ENCODE results near the gene ZNF441.
"Not testable (repeated sequence)": the region's sequence is repeated elsewhere in the genome, so short reads cannot be mapped to it uniquely, and the experiment has no call there.

Gene ZNF441

GRCh38 chr19:11766597-11767591 is at the start of gene ZNF441:
Gene ZNF441, plus strand, starts transcription at chr19:11767000. Its CDS starts 194 bp downstream, at chr19:11767194.
- peak; percentile 66 for DNase-seq

- DNase-seq = no peak
Observed at GRCh38 chr19:11721681-11722080, 45.1 kb upstream of the ZNF441 start.

DNA sequence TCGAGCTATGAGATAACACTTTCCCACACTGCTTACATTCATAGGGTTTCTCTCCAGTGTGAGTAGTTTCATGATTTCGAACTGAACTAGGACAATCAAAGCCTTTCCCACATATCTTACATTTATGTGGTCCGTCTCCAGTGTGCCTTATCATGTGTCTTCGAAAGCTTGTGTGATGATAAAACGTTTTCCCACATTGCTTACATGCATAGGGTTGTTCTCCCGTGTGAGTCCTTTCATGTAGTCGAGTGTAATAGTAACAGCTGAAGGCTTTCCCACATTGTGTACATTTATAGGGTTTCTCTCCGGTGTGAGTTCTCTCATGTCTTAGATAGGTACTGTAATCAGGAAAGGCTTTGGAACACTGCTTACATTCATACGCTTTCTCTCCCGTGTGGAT is 44.4 kb upstream of the ZNF441 start:
- DNase-seq = no peak

GRCh38 chr19:11729586-11729985 is 37.2 kb upstream of the ZNF441 start:
- no peak for DNase-seq

GRCh38 chr19:11735375-11735774 is 31.4 kb upstream of the ZNF441 start:
- no peak for DNase-seq

GRCh38 chr19:11736696-11737095 is 30.1 kb upstream of the ZNF441 start:
- peak; percentile 4 for DNase-seq

DNA sequence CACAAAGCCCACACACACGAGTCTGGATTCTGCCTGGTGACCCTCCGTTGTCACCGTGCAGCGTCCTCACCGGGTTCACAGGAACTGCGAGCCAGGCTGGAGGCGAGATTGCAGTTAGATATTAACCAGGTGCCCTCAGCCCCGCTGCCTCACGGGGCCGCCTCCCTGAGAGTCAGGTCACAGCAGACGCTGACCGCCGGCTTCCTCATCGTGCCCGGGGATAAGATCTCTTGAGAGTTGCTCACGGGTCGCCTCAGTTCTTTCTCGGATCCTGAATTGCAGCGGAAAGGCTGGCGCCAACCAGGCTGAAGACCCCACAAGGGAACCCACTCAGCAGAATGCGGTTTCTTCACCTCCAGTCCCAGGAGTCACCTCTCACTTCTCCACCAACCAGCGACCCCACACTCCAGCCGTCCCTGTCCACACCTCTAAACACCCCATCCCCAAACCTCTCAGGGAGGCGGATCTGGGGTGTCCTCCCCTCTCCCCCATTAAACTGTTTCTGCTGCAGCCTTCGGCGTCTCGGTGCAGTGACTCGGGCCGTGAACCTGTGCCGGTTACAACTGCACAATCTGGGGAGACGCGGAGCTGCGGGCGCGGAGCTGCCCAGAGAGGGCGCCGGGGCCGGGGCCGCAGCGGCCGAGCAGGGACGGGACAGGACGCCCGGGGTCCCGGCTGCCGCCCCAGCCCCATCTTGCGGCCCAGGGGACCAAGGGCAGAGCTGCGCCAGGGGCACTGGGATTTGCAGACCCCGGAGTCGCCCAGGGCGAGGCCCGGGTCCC is 28.6 kb upstream of the ZNF441 start:
- DNase-seq = no peak

DNA sequence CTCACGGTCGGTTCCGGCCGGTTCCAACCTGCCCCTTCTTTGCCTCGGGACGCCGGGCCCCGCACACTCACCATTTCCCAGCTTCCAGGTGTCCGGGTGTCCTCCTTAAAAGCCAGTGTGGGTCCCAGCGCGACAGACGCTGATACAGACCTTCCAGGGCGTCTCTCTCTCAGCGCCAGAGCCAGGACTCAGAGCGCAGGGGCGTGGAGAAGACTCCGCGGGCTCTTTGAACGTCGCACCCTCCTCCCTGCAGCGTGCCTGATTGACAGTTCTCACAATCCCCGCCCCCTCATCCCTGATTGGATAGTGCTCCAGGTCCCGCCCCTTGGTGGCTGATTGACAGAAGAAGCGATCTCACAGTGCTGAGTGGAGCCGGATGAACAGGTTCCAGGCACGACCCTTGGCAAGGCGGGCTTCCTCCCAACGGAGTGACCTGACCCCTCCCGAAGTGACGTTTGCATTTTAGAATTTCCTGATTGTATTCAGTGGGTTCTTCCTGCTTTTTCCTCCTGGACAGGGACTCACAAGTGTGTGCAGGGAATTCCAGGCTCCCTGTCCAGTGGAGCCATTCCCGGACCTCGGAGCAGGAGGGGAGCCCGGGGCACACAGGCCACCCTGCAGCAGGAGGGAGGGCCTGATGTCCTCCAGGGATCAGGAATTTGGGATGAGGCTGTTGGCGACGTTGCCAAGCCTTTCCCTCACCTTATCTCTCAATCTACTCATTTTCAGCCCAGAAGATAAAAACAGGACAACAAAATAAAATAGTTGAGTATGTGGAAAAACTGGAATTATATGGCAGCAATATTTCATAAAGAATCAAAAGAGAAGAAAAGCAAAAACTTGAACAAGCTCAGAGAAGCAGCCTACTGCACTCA is 27.8 kb upstream of the ZNF441 start, which contains the start of gene ZNF823:
Gene ZNF823 (minus strand): TSS at position 201 of the 875 bp plus-strand sequence. CDS start 127 bp downstream, at position 74.
- DNase-seq = peak; percentile 98

DNA sequence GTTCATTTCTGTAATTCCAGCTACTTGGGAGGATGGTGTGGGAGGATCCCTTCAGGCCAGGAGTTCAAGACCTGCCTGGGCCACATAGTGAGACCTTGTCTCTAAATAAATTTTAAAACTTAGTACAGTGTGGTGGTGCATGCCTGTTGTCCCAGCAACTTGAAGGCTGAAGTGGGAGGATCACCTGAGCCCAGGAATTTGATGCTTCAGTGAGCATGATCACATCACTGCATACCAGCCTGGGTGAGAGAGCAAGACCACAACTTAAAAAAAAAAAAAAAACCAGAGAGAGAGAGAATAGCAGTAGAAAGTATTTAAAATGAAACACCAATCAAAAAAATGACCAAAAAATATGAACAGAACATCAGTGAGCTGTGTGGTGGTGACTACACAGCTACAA is 20.9 kb upstream of the ZNF441 start:
- no peak for DNase-seq

DNA sequence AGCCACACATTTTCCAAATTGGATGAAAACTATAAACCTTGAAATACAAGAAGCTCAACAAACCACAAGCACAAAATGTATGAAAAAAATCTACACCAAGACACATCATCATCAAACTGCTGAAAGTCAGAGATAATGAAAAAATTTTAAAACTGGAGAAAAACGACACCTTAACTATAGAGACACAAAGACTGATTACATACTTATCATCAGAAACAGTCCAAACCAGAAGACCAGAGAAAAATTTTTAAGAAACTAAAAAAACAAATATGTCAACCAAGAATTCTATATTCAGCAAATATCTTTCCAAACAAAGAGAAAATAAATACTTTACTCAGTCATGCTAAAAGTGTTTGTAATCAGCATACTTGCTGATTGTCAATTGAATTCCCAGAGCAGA is 19.5 kb upstream of the ZNF441 start:
- no peak for DNase-seq

DNA sequence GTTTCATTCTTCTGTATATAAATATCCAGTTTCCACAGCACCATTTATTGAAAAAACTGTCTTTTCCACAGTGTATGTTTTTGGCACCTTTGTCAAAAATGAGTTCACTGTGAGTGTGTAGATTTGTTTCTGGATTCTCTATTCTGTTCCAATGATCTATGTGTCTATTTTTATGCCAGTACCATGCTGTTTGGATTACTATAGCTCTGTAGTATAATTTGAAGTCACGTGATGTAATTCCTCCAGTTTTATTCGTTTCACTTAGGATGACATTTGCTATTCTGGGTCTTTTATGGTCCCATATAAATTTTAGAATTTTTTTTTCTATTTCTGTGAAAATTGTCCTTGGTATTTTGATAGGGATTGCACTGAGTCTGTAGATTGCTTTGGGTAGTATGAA is 17.0 kb upstream of the ZNF441 start:
- no peak for DNase-seq

DNA sequence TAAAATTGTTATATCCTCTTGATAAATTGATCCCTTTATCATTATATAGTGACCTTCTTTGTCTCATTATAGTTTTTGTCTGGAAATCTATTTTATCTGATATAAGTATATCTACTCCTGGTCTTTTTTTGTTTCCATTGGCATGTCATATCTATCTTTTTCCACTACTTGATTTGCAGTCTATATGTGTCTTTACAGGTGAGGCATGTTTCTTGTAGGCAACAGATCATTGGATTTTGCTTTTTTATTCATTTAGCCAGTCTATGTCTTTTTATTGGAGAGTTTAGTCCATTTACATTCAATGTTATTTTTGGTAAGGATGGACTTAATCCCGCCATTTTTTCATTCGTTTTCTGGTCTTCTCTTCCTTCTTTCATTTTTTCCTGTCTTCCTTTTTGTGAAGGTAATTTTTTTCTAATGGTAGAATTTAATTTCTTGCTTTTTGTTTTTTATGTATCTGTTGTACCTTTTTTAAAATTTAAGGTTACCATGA is 14.5 kb upstream of the ZNF441 start:
- no peak for DNase-seq

DNA sequence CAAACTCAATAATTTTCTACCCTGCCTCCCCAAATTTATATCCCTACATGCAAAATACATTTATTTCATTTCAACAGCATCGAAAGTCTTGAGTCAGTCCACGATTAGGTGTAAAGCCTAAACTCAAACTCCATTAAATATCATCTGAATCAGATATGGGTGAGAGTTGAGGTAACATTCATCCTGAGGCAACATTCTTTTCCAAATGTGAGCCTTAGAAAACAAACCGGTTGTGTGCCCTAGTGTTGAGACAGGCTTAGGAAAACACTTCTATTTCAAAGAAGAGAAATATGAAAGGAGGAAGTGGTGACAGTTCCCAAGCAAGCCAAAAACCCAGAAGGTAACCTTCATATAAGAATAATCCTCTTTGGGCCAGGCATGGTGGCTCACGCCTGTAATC is 12.1 kb upstream of the ZNF441 start:
- no peak for DNase-seq

DNA sequence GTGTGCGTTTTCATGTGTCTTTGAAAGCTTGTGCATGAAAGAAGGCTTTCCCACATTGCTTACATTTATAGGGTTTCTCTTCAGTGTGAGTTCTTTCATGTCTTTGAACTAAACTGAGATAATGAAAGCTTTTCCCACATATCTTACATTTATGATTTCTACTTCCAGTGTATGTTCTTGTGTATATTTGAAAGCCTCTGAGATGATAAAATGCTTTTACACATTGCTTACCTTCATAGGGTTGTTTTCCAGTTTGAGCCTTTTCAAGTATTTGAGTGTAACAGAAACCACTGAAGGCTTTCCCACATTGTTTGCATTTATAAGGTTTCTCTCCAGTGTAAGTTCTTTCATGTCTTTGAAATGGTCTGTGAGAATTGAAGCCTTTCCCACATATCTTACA is 9.8 kb upstream of the ZNF441 start:
- DNase-seq = no peak

DNA sequence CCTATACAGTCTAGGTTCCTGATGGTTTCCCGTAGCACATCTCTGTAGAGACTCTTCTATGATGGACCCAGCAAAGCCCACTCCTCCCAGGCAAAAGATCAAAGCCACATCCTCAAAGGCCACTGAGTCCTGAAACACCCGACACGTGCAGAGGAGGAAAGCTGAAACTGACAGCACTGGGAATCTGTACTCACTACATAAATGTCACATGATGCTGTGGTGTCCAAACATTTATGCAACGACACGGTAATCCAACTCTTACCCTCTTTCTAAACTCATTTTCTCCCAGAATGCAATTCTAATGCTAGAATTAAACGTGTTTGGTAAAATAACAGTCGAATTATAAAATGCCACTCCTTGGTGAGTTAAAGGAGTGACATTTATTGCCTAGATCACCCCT is 7.0 kb upstream of the ZNF441 start:
- no peak for DNase-seq

GRCh38 chr19:11763117-11763516 is 3.7 kb upstream of the ZNF441 start:
- no peak for DNase-seq

- no peak for DNase-seq
Observed at GRCh38 chr19:11763611-11764010, 3.2 kb upstream of the ZNF441 start.

GRCh38 chr19:11767633-11768133 is 883 bp downstream of the ZNF441 start:
- no peak for DNase-seq

DNA sequence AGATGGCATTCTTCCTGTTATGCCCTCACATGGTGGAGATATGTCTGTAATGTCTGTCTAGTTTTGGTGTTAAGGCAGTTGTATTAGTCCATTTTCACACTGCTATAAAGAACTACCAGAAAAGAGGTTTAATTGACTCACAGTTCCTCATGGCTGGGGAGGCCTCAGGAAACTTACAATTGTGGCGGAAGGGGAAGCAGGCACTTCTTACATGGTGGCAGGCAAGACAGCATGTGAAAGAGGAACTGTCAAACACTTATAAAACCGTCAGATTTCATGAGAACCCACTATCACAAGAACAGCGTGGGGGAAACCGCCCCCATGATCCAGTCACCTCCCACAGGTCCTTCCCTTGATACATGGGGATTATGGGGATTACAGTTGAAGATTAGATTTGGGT is 3.2 kb downstream of the ZNF441 start:
- DNase-seq = no peak

DNA sequence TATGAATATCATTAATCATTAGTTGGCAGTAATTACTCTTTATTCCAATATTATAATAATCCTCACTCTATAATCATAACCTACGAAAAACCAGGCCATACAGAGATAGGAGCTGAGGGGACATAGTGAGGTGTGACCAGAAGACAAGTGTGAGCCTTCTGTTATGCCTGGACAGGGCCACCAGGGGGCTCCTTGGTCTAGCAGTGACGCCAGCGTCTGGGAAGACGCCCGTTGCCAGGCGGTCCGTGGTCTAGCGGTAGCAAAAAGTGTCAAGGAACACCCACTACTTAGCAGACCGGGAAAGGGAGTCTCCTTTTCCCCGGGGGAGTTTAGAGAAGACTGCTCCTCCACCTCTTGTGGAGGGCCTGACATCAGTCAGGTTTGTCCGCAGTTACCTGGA is 4.7 kb downstream of the ZNF441 start:
- DNase-seq = not testable (repeated sequence)

DNA sequence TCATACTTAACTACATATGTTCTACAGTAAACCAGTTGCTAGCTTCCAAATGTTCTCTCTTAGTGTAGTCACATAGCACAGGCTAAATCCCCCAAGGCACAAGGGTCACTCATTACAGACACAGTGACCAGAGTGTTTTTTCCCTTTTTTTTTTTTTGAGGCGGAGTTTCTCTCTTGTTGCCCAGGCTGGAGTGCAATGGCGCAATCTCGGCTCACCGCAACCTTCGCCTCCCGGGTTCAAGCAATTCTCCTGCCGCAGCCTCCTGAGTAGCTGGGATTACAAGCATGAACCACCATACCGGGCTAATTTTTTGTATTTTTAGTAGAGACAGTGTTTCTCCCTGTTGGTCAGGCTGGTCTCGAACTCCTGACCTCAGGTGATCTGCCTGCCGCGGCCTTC is 9.9 kb downstream of the ZNF441 start:
- not testable (repeated sequence) for DNase-seq

DNA sequence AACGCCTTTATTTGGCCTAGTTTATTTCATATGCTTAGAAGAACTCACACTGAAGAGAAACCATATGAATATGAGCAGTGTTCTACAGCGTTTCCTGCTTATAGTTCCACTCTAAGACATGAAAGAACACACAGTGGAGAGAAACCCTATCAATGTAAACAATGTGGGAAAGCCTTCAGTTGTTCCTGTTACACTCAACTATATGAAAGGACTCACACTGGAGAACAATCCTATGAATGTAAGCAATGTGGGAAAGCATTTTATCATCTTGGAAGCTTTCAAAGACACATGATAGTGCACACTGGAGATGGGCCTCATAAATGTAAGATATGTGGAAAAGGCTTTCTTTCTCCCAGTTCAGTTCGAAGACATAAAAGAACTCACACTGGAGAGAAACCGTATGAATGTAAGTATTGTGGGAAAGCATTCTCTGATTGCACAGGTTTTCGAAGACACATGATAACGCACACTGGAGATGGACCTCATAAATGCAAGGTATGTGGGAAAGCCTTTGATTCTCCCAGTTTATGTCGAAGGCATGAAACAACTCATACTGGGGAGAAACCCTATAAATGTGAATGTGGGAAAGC is 13.7 kb downstream of the ZNF441 start:
- DNase-seq = no peak
